ENCODE data around the gene LPAR3. TPM values are rescaled to one million over a fixed set of nuclear protein-coding genes. Genes with fewer than 3 reads are reported as not detected.

The LPAR3 gene
- polyA plus RNA-seq, 1 of the 3 experiments (the other 2 are of a cell fraction): 0.08 TPM

- Histone ChIP-seq H3K27me3 (ENCODE audit: insufficient read depth) (0 out of 2 replicates have a peak, but pooled peaks cover 4% of the 10 kb centered on the region), H2AFZ (ENCODE audit: low read depth) (no peak overlapping the region), H4K20me1 (ENCODE audit: insufficient read depth) (no peaks in the 10 kb centered on the region), H3K9me3 (no peaks in the 10 kb centered on the region), H3F3A (replicated peaks; ENCODE audit: insufficient read depth) (no peaks in the 10 kb centered on the region), H3K9ac (no peak overlapping the region), H3K4me2 (no peak overlapping the region), H3K79me2 (ENCODE audit: insufficient read depth) (no peaks in the 10 kb centered on the region), H3K9me2 (no peaks in the 10 kb centered on the region), H3K4me1 (ENCODE audit: control insufficient read depth in 1 of 2, insufficient read depth in 2 of 2, low read depth in 1 of 2, low read length in 1 of 2) (peaks cover 0 to 5% of the 10 kb centered on the region in 2 experiments; a peak in 1 of 4 replicates), H3K4me3 (ENCODE audit: low read depth in 2 of 2, low read length in 1 of 2) (no peak overlapping the region), H3K27ac (ENCODE audit: low read depth in 2 of 2, low read length in 1 of 2) (no peak overlapping the region), H3K36me3 (replicated peaks in 1 of 2; ENCODE audit: control insufficient read depth in 1 of 2, insufficient read depth in 2 of 2, low read length in 1 of 2) (no peaks in the 10 kb centered on the region)
- 56% methylated on average over 1 of the region's 1 CpG for WGBS (ENCODE audit: low lambda C conversion rate)
- DNase-seq: no peak
- no peak for TF ChIP-seq CTCF (IDR thresholded peaks at IDR 0.05)
- no peak for TF ChIP-seq GABPA (IDR thresholded peaks at IDR 0.05; ENCODE audit: low read depth)
- no peak for TF ChIP-seq ELF1 (IDR thresholded peaks at IDR 0.05)
- TF ChIP-seq SIN3A (IDR thresholded peaks at IDR 0.05; ENCODE audit: borderline replicate concordance, low read depth, low read length): no peak
- ChIA-PET POLR2A (no interaction called here), CTCF (no interaction called here)
These were observed 123.4 kb downstream of the LPAR3 start for GRCh38 chr1:84769636-84770035.

- no peak for DNase-seq
- no peak overlapping the region for H3K4me2 ChIP-seq
- no peak overlapping the region for H3K4me3 ChIP-seq (ENCODE audit: low read depth in 2 of 2, low read length in 1 of 2)
- ChIA-PET POLR2A (no interaction called here), CTCF (no interaction called here)
- H3F3A ChIP-seq (replicated peaks; ENCODE audit: insufficient read depth): no peaks in the 10 kb centered on the region
- no peak overlapping the region for H2AFZ ChIP-seq (ENCODE audit: low read depth)
- H3K4me1 ChIP-seq (ENCODE audit: control insufficient read depth in 1 of 2, insufficient read depth in 2 of 2, low read depth in 1 of 2, low read length in 1 of 2): peaks cover 0 to 5% of the 10 kb centered on the region in 2 experiments; a peak in 1 of 4 replicates
- H3K9me3 ChIP-seq: no peaks in the 10 kb centered on the region
- no peak for TF ChIP-seq RCOR1 (IDR thresholded peaks at IDR 0.05; ENCODE audit: low read length)
- TF ChIP-seq PBX3 (IDR thresholded peaks at IDR 0.05): no peak
- TF ChIP-seq EZH2phosphoT487 (IDR thresholded peaks at IDR 0.05; ENCODE audit: borderline replicate concordance, low read depth): no peak
- no peak for TF ChIP-seq FOXM1 (IDR thresholded peaks at IDR 0.05; ENCODE audit: low read depth)
- TF ChIP-seq ZBTB33 (IDR thresholded peaks at IDR 0.05; ENCODE audit: borderline replicate concordance, low read depth): no peak
- no peak for TF ChIP-seq GATA2 (CRISPR knock-in tag; IDR thresholded peaks at IDR 0.05)
- no peaks in the 10 kb centered on the region for H4K20me1 ChIP-seq (ENCODE audit: insufficient read depth)
- H3K27me3 ChIP-seq (ENCODE audit: insufficient read depth): 0 out of 2 replicates have a peak, but pooled peaks cover 4% of the 10 kb centered on the region
- no peak overlapping the region for H3K27ac ChIP-seq (ENCODE audit: low read depth in 2 of 2, low read length in 1 of 2)
- H3K9me2 ChIP-seq: no peaks in the 10 kb centered on the region
- no peak overlapping the region for H3K9ac ChIP-seq
- H3K79me2 ChIP-seq (ENCODE audit: insufficient read depth): no peaks in the 10 kb centered on the region
- H3K36me3 ChIP-seq (replicated peaks in 1 of 2; ENCODE audit: control insufficient read depth in 1 of 2, insufficient read depth in 2 of 2, low read length in 1 of 2): no peaks in the 10 kb centered on the region
These were observed 124.4 kb downstream of the LPAR3 start for GRCh38 chr1:84768634-84769033.

Data from SK-N-SH (cell line).